Stimulated activated CD4-positive, alpha-beta T cell treated with anti-CD3 and anti-CD28 coated beads, Interleukin-2, amount 100 ng/mL, for 24 hours (primary cell): Measurements from ENCODE around the gene ZNF626.
"Not testable (repeated sequence)": the region's sequence is repeated elsewhere in the genome, so short reads cannot be mapped to it uniquely, and the experiment has no call there.

ENCODE experiments used
- DNase-seq, 2 donors: peaks; one replicate each; pipeline ENCODE4 v3.0.0-alpha.2; 2020

Gene ZNF626

GRCh38 chr19:20661150-20661819 lies at the start of gene ZNF626:
Gene ZNF626 (minus strand): TSS chr19:20661571. CDS start chr19:20661446, 125 bp downstream.
- peak; percentile 89 to 92 for DNase-seq

- no peak for DNase-seq
These were observed 7.9 kb upstream of the ZNF626 start for GRCh38 chr19:20669263-20669662.

DNA sequence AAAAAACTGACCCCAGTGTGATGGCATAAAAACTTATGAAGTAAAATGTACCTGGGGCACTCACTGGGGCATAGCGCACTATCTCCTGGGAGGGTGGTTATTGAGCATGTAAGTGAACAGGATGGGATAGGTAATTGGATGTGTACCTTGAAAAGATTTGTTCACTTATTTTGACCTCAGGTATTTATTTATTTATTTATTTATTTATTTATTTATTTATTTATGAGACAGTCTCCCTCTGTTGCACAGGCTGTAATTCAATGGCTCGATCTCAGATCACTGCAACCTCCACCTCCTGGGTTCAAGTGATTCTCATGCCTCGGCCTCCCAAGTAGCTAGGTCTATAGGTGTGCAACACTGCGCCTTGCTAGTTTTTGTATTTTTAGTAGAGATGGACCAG lies 5.9 kb upstream of the ZNF626 start:
- DNase-seq, result no peak

- DNase-seq, result no peak
These were observed 3.8 kb upstream of the ZNF626 start for GRCh38 chr19:20664901-20665781.

DNA sequence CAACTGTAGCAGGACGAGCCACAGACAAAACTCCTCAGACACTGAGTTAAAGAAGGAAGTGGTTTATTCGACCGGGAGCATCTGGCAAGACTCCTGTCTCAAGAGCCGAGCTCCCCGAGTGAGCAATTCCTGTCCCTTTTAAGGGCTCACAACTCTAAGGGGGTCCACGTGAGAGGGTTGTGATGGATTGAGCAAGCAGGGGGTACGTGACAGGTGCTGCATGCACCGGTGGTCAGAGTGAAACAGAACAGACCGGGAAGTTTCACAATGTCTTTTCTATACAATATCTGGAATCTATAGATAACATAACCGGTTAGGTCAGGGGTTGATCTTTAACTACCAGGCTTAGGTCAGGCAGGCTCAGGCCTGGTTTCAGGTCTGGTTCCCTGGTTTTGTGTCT lies 3.1 kb upstream of the ZNF626 start:
- not testable (repeated sequence) for DNase-seq

DNA sequence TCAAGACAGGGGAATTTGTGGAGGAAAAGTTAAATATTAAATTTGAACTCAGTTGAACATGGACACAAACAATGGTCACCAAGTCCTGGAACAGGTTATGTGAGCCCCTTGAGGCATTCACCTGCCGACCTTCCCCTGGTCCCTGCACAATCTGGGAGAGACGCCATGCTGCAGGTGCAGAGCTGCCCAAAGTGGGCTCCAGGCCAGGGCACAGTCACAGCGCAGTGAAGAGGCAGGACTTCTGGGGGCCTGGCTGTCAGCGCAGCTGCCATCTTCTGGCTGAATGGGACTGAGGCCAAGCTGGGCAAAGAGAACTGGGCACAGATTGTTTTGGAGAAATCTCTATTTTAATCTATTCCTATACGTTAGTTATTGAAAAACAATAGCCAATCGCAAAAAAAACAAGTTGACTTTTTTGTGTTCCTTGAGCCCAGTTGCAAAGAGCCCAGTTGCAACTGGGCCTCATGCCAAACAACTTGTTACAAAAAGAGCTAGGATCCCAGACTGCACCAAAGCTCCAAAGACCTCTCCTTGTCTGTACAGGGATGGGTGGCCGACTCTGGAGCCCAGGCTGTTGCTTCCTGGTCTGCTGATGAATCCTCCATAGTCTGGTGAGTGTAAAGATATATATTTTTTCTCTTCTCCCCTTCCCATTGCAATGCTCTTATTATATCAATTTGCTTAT lies 1.2 kb upstream of the ZNF626 start:
- no peak for DNase-seq

GRCh38 chr19:20660473-20661140 lies 764 bp downstream of the ZNF626 start:
- DNase-seq, result no peak

GRCh38 chr19:20640545-20640944 lies 20.8 kb downstream of the ZNF626 start:
- no peak for DNase-seq

DNA sequence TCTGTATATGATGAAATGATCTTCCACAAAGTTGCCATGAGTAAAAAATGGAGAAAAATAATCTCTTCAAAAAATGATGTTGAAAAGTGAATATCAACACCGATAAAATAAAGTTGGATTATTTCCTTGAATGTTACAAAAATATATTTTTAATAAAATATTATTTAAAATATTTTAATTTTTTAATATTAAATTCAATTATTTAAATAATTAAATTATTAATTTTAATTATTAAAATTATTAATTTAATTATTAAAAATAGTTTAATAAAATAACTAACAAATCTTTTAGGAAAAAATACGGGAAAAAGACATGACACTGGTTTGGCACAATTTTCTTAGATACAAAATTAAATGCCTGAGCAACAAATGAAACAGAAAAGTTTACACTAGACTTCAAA lies 21.3 kb downstream of the ZNF626 start:
- no peak for DNase-seq

DNA sequence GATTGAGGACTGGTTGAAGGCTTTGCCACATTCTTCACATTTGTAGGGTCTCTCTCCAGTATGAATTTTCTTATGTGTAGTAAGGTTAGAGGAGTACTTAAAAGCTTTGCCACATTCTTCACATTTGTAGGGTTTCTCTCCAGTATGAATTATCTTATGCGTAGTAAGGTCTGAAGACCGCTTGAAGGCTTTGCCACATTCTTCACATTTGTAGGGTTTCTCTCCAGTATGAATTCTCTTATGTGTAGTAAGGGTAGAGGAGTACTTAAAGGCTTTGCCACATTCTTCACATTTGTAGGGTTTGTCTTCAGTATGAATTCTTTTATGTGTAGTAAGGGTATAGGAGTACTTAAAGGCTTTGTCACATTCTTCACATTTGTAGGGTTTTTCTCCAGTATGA lies 36.8 kb downstream of the ZNF626 start:
- DNase-seq, result not testable (repeated sequence)

DNA sequence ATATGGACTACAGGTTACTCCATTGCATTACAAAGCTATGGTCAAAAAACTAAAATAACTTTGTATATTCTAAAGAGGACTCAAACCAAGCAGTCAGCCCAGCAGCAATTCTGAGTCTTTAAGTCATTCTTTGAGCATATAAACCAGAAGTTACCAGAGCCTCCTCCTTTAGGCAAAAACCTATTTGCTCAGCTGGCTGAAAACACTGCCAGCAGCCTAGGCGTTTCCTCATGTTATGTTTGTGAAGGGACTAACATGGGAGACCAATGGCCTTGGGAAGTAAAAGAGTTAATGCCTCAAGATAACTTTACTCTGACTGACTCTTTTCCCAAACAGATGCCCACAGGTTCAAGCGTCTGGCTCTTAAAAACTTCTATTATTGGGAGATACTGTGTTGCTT lies 45.3 kb downstream of the ZNF626 start:
- no peak for DNase-seq

DNA sequence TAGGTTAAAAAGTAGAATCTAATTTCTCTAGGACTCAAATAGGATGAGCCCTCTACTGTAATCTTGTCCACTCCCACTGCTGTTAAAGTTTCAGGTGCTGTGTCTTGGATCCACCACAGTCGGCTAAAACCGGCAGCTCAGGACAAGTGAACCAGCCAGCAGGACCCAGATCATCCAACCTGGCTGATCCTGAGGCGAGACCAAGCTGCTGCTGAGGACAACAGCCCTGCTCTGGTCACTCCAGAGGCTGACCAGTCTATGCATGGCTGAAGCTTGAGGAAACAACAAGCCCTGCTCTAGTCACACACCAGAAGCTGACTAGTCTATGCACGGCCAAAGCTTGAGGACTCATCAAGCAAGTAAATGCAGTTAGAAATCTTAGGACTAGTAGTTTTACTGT lies 46.4 kb downstream of the ZNF626 start:
- not testable (repeated sequence) for DNase-seq

DNA sequence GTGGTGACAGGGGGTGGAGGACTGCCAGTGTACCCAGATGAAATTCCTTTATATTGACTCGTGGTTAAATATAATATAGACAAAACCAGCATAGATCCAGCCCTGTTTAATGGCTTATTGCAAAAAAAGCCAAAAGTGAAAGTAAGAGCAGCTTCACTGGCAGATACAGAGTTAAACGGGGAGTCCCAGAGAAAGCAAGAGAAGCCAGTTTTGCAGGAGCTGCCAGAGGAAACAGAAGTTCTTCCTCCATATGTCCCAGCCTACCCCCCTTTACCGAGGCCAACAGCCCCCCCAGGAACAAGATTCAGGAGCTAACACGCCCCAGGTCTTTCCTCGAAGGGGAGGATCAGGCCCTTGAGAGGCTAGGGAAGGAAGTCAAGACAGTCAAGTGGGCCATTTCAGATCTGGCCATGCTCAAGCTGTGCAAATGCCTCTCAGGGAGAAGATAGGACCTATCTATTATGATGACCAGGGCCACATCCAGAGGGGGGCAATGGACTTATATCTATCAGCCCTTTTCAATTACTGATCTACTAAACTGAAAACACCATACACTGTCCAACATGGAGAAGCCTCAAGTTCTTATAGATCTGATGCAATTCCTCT lies 48.6 kb downstream of the ZNF626 start:
- no peak for DNase-seq

DNA sequence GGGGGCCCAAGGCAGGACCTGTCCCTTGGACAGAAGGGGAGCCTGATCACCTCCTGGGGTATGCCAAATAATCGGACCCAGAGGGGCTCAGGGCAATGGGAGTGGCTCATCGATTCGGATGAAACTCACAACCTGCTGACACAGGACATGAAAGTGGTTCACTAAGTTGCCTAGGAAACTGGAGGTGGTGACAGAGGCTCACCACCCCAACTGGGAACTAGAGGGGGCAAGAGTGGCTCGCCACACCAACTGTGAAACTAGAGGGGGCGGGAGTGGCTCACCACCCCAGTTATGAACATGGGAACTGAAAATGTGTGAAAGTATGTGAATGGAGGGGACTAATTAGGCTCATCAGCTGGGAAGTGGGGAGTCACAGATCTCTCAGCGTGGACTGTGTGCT lies 49.5 kb downstream of the ZNF626 start:
- no peak for DNase-seq

DNA sequence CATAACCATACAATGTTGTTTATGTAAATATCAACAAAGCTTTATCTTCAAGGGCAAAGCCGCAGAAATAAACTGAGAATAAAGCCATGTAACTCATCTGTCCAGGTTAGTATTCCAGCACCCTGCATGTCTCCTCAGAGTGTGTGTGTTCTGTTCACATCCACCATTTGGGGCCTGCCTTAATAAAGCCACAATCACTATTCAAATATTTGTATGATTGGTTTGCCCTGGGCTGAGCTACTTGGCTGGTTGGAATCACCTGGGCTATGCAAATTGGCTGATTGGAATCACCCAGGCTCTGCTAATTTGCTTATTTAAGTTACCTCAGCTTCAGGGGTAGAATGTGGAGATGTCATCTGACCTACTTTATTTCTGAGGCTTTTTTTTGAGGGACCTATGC lies 53.4 kb downstream of the ZNF626 start:
- DNase-seq, result no peak
